K562 (cell line): ENCODE measurements around the gene PRDM16. TPM values are rescaled to one million over a fixed set of nuclear protein-coding genes. Genes with fewer than 3 reads are reported as not detected.

Experiments
- ATAC-seq: fragments of 200-7000 bp; cut with Tn5 transposase; 3 replicates; pipeline ENCODE4 v1.9.1; 2020; ENCODE audit warnings: moderate library complexity
- BruUV-seq: library from RNA; stranded (reverse); fragments of 400-500 nt; replicated peaks from 2 replicates; lab custom pipeline; 2021; lab: Mats Ljungman, UMichigan
- CTCF ChIA-PET: fragments of 300-600 bp; formaldehyde crosslinking; extraction: SDS; loops from one replicate; lab custom pipeline; 2021; ENCODE audit warnings: low intra/inter-chr PET ratio; lab: Yijun Ruan, JAX
- POLR2A ChIA-PET: fragments of 300-600, 350-650 bp; sonication (Branson Sonifier 250); formaldehyde crosslinking; extraction: SDS; loops from one replicate; lab custom pipeline; 2021; ENCODE audit warnings: antibody characterized with exemption, inconsistent platforms; lab: Yijun Ruan, JAX
- DNase-seq, 4 experiments: peaks; one replicate each; pipeline versions ENCODE4 v3.0.0 to v3.0.0-alpha.2; 2011 to 2018; ENCODE audit warnings: low spot score in 3 of 4, mixed read lengths in 3 of 4; ENCODE audit errors: extremely low read depth in 1 of 4
- FAIRE-seq: peaks from 2 replicates; lab custom pipeline; 2011; peaks lifted over from hg19 to GRCh38; lab: Jason Lieb, UNC
- H2AFZ ChIP-seq: 2 replicates; pipeline ENCODE4 v1.6.0; 2011; ENCODE audit warnings: low read depth, low read length, control low read depth, inconsistent platforms
- H3K27ac ChIP-seq: fragments of 200-600 bp; 3 replicates; pipeline ENCODE4 v1.8.0; 2011; ENCODE audit warnings: low read depth, mild to moderate bottlenecking, control low read depth, inconsistent platforms, low read length, moderate library complexity, mixed read lengths; ENCODE audit errors: extremely low read depth
- H3K27me3 ChIP-seq, 2 experiments: fragments of 300-600 bp in 1 of 2; 2 replicates in 1 of 2; 3 replicates in 1 of 2; pipeline versions ENCODE4 v1.6.0 to v1.8.0; 2011; ENCODE audit warnings: inconsistent platforms in 2 of 2, low read length in 2 of 2, mild to moderate bottlenecking in 1 of 2, mixed read lengths in 1 of 2, moderate library complexity in 1 of 2; ENCODE audit not compliant: control insufficient read depth in 2 of 2, insufficient read depth in 2 of 2
- H3K36me3 ChIP-seq: fragments of 300-600 bp; 3 replicates; pipeline ENCODE4 v1.8.0; 2011; ENCODE audit warnings: mild to moderate bottlenecking, low read length, inconsistent platforms; ENCODE audit not compliant: control insufficient read depth, insufficient read depth
- H3K4me1 ChIP-seq, 2 experiments: fragments of 200-600 bp in 1 of 2; replicated peaks in 1 of 2; 2 replicates in 1 of 2; 3 replicates in 1 of 2; pipeline versions ENCODE4 v1.5.1 to v1.8.0; 2011; ENCODE audit warnings: inconsistent platforms in 2 of 2, low read length in 2 of 2, mild to moderate bottlenecking in 1 of 2, mixed read lengths in 1 of 2, moderate library complexity in 1 of 2; ENCODE audit not compliant: control insufficient read depth in 2 of 2, insufficient read depth in 2 of 2
- H3K4me2 ChIP-seq: 2 replicates; pipeline ENCODE4 v1.6.1; 2011; ENCODE audit warnings: low read length, control low read depth, inconsistent platforms, mixed read lengths; ENCODE audit not compliant: insufficient read depth
- H3K4me3 ChIP-seq: fragments of 200-600 bp; sonication (generic), shearing (Covaris generic); 2 replicates; pipeline ENCODE4 v1.5.1; 2016; ENCODE audit warnings: control low read depth, inconsistent platforms
- H3K79me2 ChIP-seq: fragments of 200-600 bp; 3 replicates; pipeline ENCODE4 v1.8.0; 2011; ENCODE audit warnings: low read length, inconsistent platforms; ENCODE audit not compliant: control insufficient read depth, insufficient read depth
- H3K9ac ChIP-seq, 2 experiments: 2 replicates each; pipeline versions ENCODE4 v1.6.0 to v1.6.1; 2011; ENCODE audit warnings: low read depth in 2 of 2, low read length in 2 of 2, control low read depth in 1 of 2, inconsistent platforms in 1 of 2, mild to moderate bottlenecking in 1 of 2, mixed read lengths in 1 of 2; ENCODE audit not compliant: insufficient read depth in 1 of 2
- H3K9me1 ChIP-seq: one replicate; pipeline ENCODE4 v1.6.0; 2011; ENCODE audit warnings: inconsistent platforms, mild to moderate bottlenecking, low read length, moderate library complexity; ENCODE audit not compliant: control insufficient read depth, insufficient read depth
- H3K9me3 ChIP-seq: replicated peaks from 2 replicates; pipeline ENCODE4 v1.5.1; 2011; ENCODE audit warnings: low read depth, low read length, inconsistent platforms; ENCODE audit not compliant: control insufficient read depth, insufficient read depth
- H4K20me1 ChIP-seq: replicated peaks from 2 replicates; pipeline ENCODE4 v1.6.1; 2011; ENCODE audit warnings: low read length, inconsistent platforms, mixed read lengths; ENCODE audit not compliant: control insufficient read depth, insufficient read depth
- HCFC1 ChIP-seq: IDR thresholded peaks from 2 replicates; pipeline ENCODE4 v1.6.1; 2012; ENCODE audit warnings: low read depth, low read length, improper control_type of control experiment
- PHB2 ChIP-seq: fragments of 450-650 bp; IDR thresholded peaks from 2 replicates; pipeline ENCODE4 v1.6.1; 2017; ENCODE audit warnings: low read depth
- SMARCC2 ChIP-seq: fragments of 450-650 bp; IDR thresholded peaks from 2 replicates; pipeline ENCODE4 v1.6.1; 2017; ENCODE audit warnings: antibody characterized with exemption, moderate library complexity, mild to moderate bottlenecking, low read depth
- SMC3 ChIP-seq: conservative IDR thresholded peaks from 2 replicates; pipeline ENCODE4 v1.6.1; 2011; ENCODE audit warnings: low read depth, low read length, improper control_type of control experiment; ENCODE audit not compliant: insufficient read depth
- WGBS: fragments of 100-300 bp; shearing (Covaris generic); methylation state at CpG from one replicate; pipeline ENCODE4 v1.1.6; 2016; ENCODE audit warnings: low coverage, mixed read lengths; ENCODE audit not compliant: insufficient coverage; ENCODE audit errors: missing lambda C conversion rate; 5-methylcytosine and 5-hydroxymethylcytosine counted together
- in situ Hi-C: fragments of 300-500 bp; cut with MboI; formaldehyde crosslinking; loops from 4 replicates; pipeline ENCODE4 v1.15.0; 2018; ENCODE audit warnings: inconsistent platforms, mixed read lengths
- intact Hi-C: fragments of 100-400 bp; cut with micrococcal nuclease; formaldehyde crosslinking; loops from 2 replicates; pipeline ENCODE4 v1.14.2; 2022
- polyA plus RNA-seq, 8 experiments: library from polyadenylated mRNA; depleted of rRNA in 4 of 8; stranded (reverse) in 5 of 8; unstranded in 3 of 8; fragments of >200 nt; fragmentation: Nextera tagmentation in 2 of 8; fragmentation: Illumina TruSeq in 1 of 8; extraction: Ambion mirVana in 2 of 8; extraction: Trizol in 1 of 8; gene quantifications; 2 replicates each; pipeline versions ENCODE4 v1.2.1 to v1.2.3, GENCODE V29; 2011 to 2014; ENCODE audit warnings: inconsistent platforms in 1 of 8, missing spikeins in 1 of 8
- total RNA-seq, 7 experiments: library from RNA; depleted of rRNA in 6 of 7; stranded (reverse); fragments of >200 nt in 6 of 7; fragmentation: Illumina TruSeq in 2 of 7; extraction: Trizol in 2 of 7; gene quantifications; 2 replicates each; pipeline versions ENCODE4 v1.2.1 to v1.2.3, GENCODE V29; 2011 to 2021; ENCODE audit warnings: low replicate concordance in 1 of 7
- TF ChIP-seq, protein P1 (sequence below): fragments of 250-450 bp; sonication (Bioruptor Pico); IDR thresholded peaks from 2 replicates; pipeline ENCODE4 v1.8.0; 2021; ENCODE audit warnings: moderate library complexity, mild to moderate bottlenecking, inconsistent platforms
- TF ChIP-seq, protein P2 (sequence below): fragments of 450-650 bp; IDR thresholded peaks from 2 replicates; pipeline ENCODE4 v1.6.1; 2016
- TF ChIP-seq, protein P3 (sequence below): fragments of 450-650 bp; IDR thresholded peaks from 2 replicates; pipeline ENCODE4 v1.6.1; 2016; ENCODE audit warnings: antibody characterized with exemption
- TF ChIP-seq, protein P4 (sequence below): fragments of 150-350 bp; conservative IDR thresholded peaks from 2 replicates; pipeline ENCODE4 v1.6.1; 2014; ENCODE audit warnings: low read length

PRDM16 gene
- total and polyA plus RNA-seq, 9 of the 15 experiments (the other 6 are each of a cell fraction or from before 2014, with no cell fraction given), result 0.10 to 0.27 TPM; not detected in 7

DNA sequence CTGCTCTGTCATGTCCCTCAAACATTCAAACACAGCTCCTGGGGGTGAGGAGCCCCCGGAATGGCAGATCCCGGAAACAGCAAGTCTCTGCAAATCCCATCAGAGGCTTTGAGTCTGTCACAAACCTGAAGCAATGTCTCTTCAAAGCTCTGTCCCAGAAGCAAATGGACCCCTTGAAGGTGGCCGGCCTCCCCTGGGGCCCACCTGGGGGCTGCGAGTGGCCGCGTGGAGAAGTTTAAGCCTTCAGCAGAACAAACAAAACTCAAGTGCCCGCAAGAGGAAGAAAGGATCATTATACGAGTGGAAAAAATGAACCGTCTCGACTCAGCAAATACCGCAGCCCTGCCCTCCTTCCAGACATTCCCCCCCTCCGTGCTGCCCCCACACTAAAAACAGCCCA is 53.3 kb downstream of the PRDM16 start:
- no peak for ATAC-seq
- DNase-seq, result no peak
- intact Hi-C loops, result no loop called here
- H3K4me2 ChIP-seq, result no peak overlapping the region
- 2% methylated on average over 12 of the region's 12 CpGs for WGBS
- CTCF ChIA-PET, result no interaction called here
- no peaks in the 10 kb centered on the region for H3K79me2 ChIP-seq
- no peaks in the 10 kb centered on the region for H3K9me1 ChIP-seq
- no peaks in the 10 kb centered on the region for H3K36me3 ChIP-seq
- H3K27ac ChIP-seq, result no peak overlapping the region
- in situ Hi-C loops, result no loop called here
- peaks cover 11% of the 10 kb centered on the region for H4K20me1 ChIP-seq
- no peak overlapping the region for H3K9ac ChIP-seq
- H3K4me1 ChIP-seq, result peaks cover 0 to 8% of the 10 kb centered on the region in 2 experiments; a peak in 1 of 5 replicates
- POLR2A ChIA-PET, result interaction anchor here (0.6 to 1.3 kb wide), 2 partner anchors 13 to 159 kb away, joined by 3 to 4 read pairs; no protein-coding TSS in a partner anchor
- no peak overlapping the region for H3K4me3 ChIP-seq
- H3K9me3 ChIP-seq, result no peaks in the 10 kb centered on the region
- BruUV-seq, result no TSS peak
- FAIRE-seq, result no peak
- no peak for TF ChIP-seq SMARCC2
- TF ChIP-seq PHB2, result no peak
- TF ChIP-seq, protein P1, sequence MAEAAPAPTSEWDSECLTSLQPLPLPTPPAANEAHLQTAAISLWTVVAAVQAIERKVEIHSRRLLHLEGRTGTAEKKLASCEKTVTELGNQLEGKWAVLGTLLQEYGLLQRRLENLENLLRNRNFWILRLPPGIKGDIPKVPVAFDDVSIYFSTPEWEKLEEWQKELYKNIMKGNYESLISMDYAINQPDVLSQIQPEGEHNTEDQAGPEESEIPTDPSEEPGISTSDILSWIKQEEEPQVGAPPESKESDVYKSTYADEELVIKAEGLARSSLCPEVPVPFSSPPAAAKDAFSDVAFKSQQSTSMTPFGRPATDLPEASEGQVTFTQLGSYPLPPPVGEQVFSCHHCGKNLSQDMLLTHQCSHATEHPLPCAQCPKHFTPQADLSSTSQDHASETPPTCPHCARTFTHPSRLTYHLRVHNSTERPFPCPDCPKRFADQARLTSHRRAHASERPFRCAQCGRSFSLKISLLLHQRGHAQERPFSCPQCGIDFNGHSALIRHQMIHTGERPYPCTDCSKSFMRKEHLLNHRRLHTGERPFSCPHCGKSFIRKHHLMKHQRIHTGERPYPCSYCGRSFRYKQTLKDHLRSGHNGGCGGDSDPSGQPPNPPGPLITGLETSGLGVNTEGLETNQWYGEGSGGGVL, result no peak
- no peak for TF ChIP-seq SMC3
- TF ChIP-seq, protein P2, sequence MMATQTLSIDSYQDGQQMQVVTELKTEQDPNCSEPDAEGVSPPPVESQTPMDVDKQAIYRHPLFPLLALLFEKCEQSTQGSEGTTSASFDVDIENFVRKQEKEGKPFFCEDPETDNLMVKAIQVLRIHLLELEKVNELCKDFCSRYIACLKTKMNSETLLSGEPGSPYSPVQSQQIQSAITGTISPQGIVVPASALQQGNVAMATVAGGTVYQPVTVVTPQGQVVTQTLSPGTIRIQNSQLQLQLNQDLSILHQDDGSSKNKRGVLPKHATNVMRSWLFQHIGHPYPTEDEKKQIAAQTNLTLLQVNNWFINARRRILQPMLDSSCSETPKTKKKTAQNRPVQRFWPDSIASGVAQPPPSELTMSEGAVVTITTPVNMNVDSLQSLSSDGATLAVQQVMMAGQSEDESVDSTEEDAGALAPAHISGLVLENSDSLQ, result no peak
- TF ChIP-seq, protein P3, sequence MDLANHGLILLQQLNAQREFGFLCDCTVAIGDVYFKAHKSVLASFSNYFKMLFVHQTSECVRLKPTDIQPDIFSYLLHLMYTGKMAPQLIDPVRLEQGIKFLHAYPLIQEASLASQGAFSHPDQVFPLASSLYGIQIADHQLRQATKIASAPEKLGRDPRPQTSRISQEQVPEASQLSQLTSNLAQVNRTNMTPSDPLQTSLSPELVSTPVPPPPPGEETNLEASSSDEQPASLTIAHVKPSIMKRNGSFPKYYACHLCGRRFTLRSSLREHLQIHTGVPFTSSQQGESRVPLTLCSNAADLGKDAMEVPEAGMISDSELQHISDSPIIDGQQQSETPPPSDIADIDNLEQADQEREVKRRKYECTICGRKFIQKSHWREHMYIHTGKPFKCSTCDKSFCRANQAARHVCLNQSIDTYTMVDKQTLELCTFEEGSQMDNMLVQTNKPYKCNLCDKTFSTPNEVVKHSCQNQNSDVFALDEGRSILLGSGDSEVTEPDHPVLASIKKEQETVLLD, result no peak
- TF ChIP-seq, protein P4, sequence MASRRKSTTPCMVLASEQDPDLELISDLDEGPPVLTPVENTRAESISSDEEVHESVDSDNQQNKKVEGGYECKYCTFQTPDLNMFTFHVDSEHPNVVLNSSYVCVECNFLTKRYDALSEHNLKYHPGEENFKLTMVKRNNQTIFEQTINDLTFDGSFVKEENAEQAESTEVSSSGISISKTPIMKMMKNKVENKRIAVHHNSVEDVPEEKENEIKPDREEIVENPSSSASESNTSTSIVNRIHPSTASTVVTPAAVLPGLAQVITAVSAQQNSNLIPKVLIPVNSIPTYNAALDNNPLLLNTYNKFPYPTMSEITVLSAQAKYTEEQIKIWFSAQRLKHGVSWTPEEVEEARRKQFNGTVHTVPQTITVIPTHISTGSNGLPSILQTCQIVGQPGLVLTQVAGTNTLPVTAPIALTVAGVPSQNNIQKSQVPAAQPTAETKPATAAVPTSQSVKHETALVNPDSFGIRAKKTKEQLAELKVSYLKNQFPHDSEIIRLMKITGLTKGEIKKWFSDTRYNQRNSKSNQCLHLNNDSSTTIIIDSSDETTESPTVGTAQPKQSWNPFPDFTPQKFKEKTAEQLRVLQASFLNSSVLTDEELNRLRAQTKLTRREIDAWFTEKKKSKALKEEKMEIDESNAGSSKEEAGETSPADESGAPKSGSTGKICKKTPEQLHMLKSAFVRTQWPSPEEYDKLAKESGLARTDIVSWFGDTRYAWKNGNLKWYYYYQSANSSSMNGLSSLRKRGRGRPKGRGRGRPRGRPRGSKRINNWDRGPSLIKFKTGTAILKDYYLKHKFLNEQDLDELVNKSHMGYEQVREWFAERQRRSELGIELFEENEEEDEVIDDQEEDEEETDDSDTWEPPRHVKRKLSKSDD, result no peak
- no peak for TF ChIP-seq HCFC1
- TF ChIP-seq, all 486 proteins: peak for 0
- Histone ChIP-seq H2AFZ (no peak overlapping the region), H3K27me3 (peaks cover 28 to 87% of the 10 kb centered on the region in 2 experiments; a peak in 4 of 5 replicates)
